ENCODE measurements around the gene GPX7. TPM values are rescaled to one million over a fixed set of nuclear protein-coding genes. Genes with fewer than 3 reads are reported as not detected.

The GPX7 gene
- total RNA-seq, 2 experiments from 2014 or later: 21.5 TPM

- Mint-ChIP-seq H3K36me3 (ENCODE audit: low read depth) (no peaks in the 10 kb centered on the region), H3K4me3 (peak overlapping the region; percentile 3), H3K27me3 (no peaks in the 10 kb centered on the region), H3K27ac (no peak overlapping the region), H3K9me3 (no peaks in the 10 kb centered on the region), H3K4me1 (ENCODE audit: low read depth) (peaks cover 22% of the 10 kb centered on the region)
- no peak for DNase-seq
- ChIA-PET POLR2A (interaction anchor here (0.6 to 0.7 kb wide), 2 partner anchors 33 to 85 kb away, joined by 3 read pairs; no protein-coding TSS in a partner anchor), CTCF (no interaction called here)
- intact Hi-C loops (cut with micrococcal nuclease): loop anchor here (5.0 to 10.0 kb wide), 2 partner anchors 83 to 130 kb away; no protein-coding TSS in a partner anchor
- TF ChIP-seq CTCF (IDR thresholded peaks at IDR 0.05): no peak
- ATAC-seq: no peak
Measured at GRCh38 chr1:52554756-52555155, 47.4 kb upstream of the GPX7 start.

- ChIA-PET CTCF (no interaction called here), POLR2A (no interaction called here)
- intact Hi-C loops (cut with micrococcal nuclease): loop anchor here (10.0 kb wide), 1 partner anchor 132 kb away; no protein-coding TSS in a partner anchor
- Mint-ChIP-seq H3K4me3 (no peak overlapping the region), H3K9me3 (no peaks in the 10 kb centered on the region), H3K27me3 (no peaks in the 10 kb centered on the region), H3K27ac (no peak overlapping the region), H3K36me3 (ENCODE audit: low read depth) (no peaks in the 10 kb centered on the region), H3K4me1 (ENCODE audit: low read depth) (peaks cover 12% of the 10 kb centered on the region)
- DNase-seq (no peak), ATAC-seq (no peak)
- no peak for TF ChIP-seq CTCF (IDR thresholded peaks at IDR 0.05)
Measured at GRCh38 chr1:52556641-52557360, 45.4 kb upstream of the GPX7 start.

GRCh38 chr1:52558941-52559340 lies 43.2 kb upstream of the GPX7 start:
- intact Hi-C loops (cut with micrococcal nuclease): loop anchor here (10.0 kb wide), 1 partner anchor 134 kb away; no protein-coding TSS in a partner anchor
- no peaks in the 10 kb centered on the region for H3K36me3 Mint-ChIP-seq (ENCODE audit: low read depth)
- no peak overlapping the region for H3K4me3 Mint-ChIP-seq
- no peak for TF ChIP-seq CTCF (IDR thresholded peaks at IDR 0.05)
- ChIA-PET CTCF (no interaction called here), POLR2A (no interaction called here)
- peaks cover 11% of the 10 kb centered on the region for H3K4me1 Mint-ChIP-seq (ENCODE audit: low read depth)
- H3K27ac Mint-ChIP-seq: no peak overlapping the region
- ATAC-seq (no peak), DNase-seq (no peak)
- H3K9me3 Mint-ChIP-seq: no peaks in the 10 kb centered on the region
- no peaks in the 10 kb centered on the region for H3K27me3 Mint-ChIP-seq

- DNase-seq (no peak), ATAC-seq (no peak)
- Mint-ChIP-seq H3K27ac (no peak overlapping the region), H3K36me3 (ENCODE audit: low read depth) (no peaks in the 10 kb centered on the region), H3K27me3 (no peaks in the 10 kb centered on the region), H3K4me1 (ENCODE audit: low read depth) (peaks cover 4% of the 10 kb centered on the region), H3K4me3 (no peak overlapping the region), H3K9me3 (no peaks in the 10 kb centered on the region)
- ChIA-PET CTCF (no interaction called here), POLR2A (no interaction called here)
- intact Hi-C loops (cut with micrococcal nuclease): loop anchor here (10.0 kb wide), 1 partner anchor 135 kb away; no protein-coding TSS in a partner anchor
- no peak for TF ChIP-seq CTCF (IDR thresholded peaks at IDR 0.05)
Measured at GRCh38 chr1:52559875-52560274, 42.3 kb upstream of the GPX7 start.

- DNase-seq: no peak
- H3K9me3 Mint-ChIP-seq: no peaks in the 10 kb centered on the region
- H3K4me1 Mint-ChIP-seq (ENCODE audit: low read depth): no peaks in the 10 kb centered on the region
- POLR2A ChIA-PET: no interaction called here
- CTCF ChIA-PET: no interaction called here
- H3K27me3 Mint-ChIP-seq: no peaks in the 10 kb centered on the region
- intact Hi-C loops (cut with micrococcal nuclease): no loop called here
- H3K36me3 Mint-ChIP-seq (ENCODE audit: low read depth): no peaks in the 10 kb centered on the region
- no peak for ATAC-seq
- no peak overlapping the region for H3K27ac Mint-ChIP-seq
- H3K4me3 Mint-ChIP-seq: no peak overlapping the region
- no peak for TF ChIP-seq CTCF (IDR thresholded peaks at IDR 0.05)
Measured at GRCh38 chr1:52562766-52563165, 39.4 kb upstream of the GPX7 start.
